MM.1S (cell line): ENCODE data around the gene BCO2.

Experiments
- CTCF ChIP-seq: fragments of 300-600 bp; sonication (generic); IDR thresholded peaks from 2 replicates; pipeline ENCODE4 v1.5.1; 2016; ENCODE audit warnings: antibody characterized with exemption, low read length, mixed read lengths
- EZH2 ChIP-seq: fragments of 300-600 bp; sonication (generic); optimal IDR thresholded peaks from 2 replicates; pipeline ENCODE3; 2017; ENCODE audit warnings: low read depth, mild to moderate bottlenecking, antibody characterized with exemption, low read length, mixed read lengths
- EZH2phosphoT487 ChIP-seq: fragments of 300-600 bp; sonication (generic); IDR thresholded peaks from 2 replicates; pipeline ENCODE4 v1.6.1; 2018; ENCODE audit warnings: antibody characterized with exemption, low read length

- no peak for TF ChIP-seq EZH2
- TF ChIP-seq EZH2phosphoT487: no peak
- TF ChIP-seq CTCF: no peak
Measured at GRCh38 chr11:112260490-112260889, 85.2 kb downstream of the BCO2 start, which contains the start of gene PLET1.
